BLaER1 treated with 17β-estradiol and CSF1 and Interleukin-3, amounts not matched to agents 10 nM and 100 nM (cell line): Measurements from ENCODE around the gene MARVELD2.
A peak's percentile ranks its signal among the peaks of the same experiment; 100 is the strongest.

ENCODE experiments used
- H3K27ac ChIP-seq, 11 experiments: shearing (Covaris generic); formaldehyde crosslinking; 2 replicates each; pipeline ENCODE4 v1.8.1; 2022
- H3K27me3 ChIP-seq, 11 experiments: shearing (Covaris generic); formaldehyde crosslinking; 2 replicates each; pipeline ENCODE4 v1.8.1; 2022
- H3K36me3 ChIP-seq, 11 experiments: shearing (Covaris generic); formaldehyde crosslinking; 2 replicates each; pipeline ENCODE4 v1.8.1; 2022
- H3K4me1 ChIP-seq, 10 experiments: shearing (Covaris generic); formaldehyde crosslinking; 2 replicates each; pipeline ENCODE4 v1.8.1; 2022
- H3K4me2 ChIP-seq, 11 experiments: shearing (Covaris generic); formaldehyde crosslinking; 2 replicates each; pipeline ENCODE4 v1.8.1; 2022
- H3K4me3 ChIP-seq, 10 experiments: shearing (Covaris generic); formaldehyde crosslinking; 2 replicates each; pipeline ENCODE4 v1.8.1; 2022
- H3K9ac ChIP-seq, 11 experiments: shearing (Covaris generic); formaldehyde crosslinking; 2 replicates each; pipeline ENCODE4 v1.8.1; 2022
- H3K9me3 ChIP-seq, 11 experiments: shearing (Covaris generic); formaldehyde crosslinking; replicated peaks in 1 of 11; 2 replicates each; pipeline ENCODE4 v1.8.1; 2022
- H4K20me1 ChIP-seq, 11 experiments: shearing (Covaris generic); formaldehyde crosslinking; 2 replicates each; pipeline ENCODE4 v1.8.1; 2022
- Cebpa-rat ChIP-seq, 11 experiments: shearing (Covaris generic); IDR thresholded peaks; 2 replicates each; pipeline ENCODE4 v1.8.1; 2022

Gene MARVELD2

DNA sequence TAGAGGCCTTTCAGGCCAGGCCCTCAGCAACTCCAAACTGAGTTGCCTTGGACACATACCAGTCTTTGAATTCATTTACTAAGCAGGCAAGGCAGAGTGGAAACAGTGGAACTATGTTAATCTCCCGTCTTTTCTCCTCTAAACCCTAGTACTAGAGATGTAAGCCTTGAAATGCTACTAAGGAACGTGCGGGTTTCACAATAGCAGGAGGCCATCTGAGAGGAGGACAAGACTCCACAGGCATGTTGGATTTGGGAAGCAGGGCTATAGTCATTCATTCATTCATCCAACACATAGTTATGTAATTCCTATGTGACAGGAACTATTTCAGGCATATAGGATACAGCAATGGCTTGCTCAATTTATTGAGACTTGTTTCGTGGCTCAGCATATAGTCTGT lies 74.3 kb downstream of the MARVELD2 start:
- H3K4me3 ChIP-seq: no peak overlapping the region
- H3K9ac ChIP-seq: no peak overlapping the region
- H3K9me3 ChIP-seq: peaks cover 0 to 8% (median 0%) of the 10 kb centered on the region in 11 experiments; a peak in 1 of 22 replicates
- peaks cover 3 to 21% (median 17%) of the 10 kb centered on the region in 10 experiments; a peak in 19 of 20 replicates for H3K4me1 ChIP-seq
- no peaks in the 10 kb centered on the region for H3K36me3 ChIP-seq
- no peak overlapping the region for H3K27ac ChIP-seq
- H3K27me3 ChIP-seq: peaks cover 28 to 42% (median 37%) of the 10 kb centered on the region in 11 experiments
- peaks cover 0 to 13% (median 4%) of the 10 kb centered on the region in 11 experiments; a peak in 4 of 22 replicates for H4K20me1 ChIP-seq
- TF ChIP-seq Cebpa-rat (IDR thresholded peaks at IDR 0.05): no peak
- H3K4me2 ChIP-seq: no peak overlapping the region

DNA sequence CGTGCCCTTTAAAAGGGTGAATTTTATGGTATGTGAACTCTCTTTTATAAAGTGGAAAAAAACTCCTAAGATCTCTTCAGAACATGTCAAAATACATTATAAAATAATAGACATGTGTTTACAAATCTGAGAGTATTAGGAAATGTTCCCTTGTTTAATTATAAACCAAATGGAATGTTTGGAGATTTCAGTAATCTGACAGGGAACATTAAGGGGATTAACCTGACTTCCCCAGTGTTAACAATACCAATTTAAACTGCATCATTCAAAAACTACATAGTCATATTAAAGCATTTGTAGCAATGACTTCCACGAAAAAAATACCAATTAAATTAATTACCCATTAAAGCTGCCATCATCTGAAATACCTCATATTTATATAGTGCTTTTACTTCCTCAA lies 76.1 kb downstream of the MARVELD2 start:
- TF ChIP-seq Cebpa-rat (IDR thresholded peaks at IDR 0.05): no peak
- Histone ChIP-seq H3K27me3 (peaks cover 43 to 60% (median 54%) of the 10 kb centered on the region in 11 experiments), H3K4me2 (no peak overlapping the region), H3K36me3 (no peaks in the 10 kb centered on the region), H3K9ac (no peak overlapping the region), H3K4me1 (peaks cover 8 to 23% (median 18%) of the 10 kb centered on the region in 10 experiments; a peak in 19 of 20 replicates), H4K20me1 (peaks cover 0 to 13% (median 4%) of the 10 kb centered on the region in 11 experiments; a peak in 4 of 22 replicates), H3K27ac (no peak overlapping the region), H3K4me3 (no peak overlapping the region), H3K9me3 (peaks cover 0 to 8% (median 0%) of the 10 kb centered on the region in 11 experiments; a peak in 1 of 22 replicates)

DNA sequence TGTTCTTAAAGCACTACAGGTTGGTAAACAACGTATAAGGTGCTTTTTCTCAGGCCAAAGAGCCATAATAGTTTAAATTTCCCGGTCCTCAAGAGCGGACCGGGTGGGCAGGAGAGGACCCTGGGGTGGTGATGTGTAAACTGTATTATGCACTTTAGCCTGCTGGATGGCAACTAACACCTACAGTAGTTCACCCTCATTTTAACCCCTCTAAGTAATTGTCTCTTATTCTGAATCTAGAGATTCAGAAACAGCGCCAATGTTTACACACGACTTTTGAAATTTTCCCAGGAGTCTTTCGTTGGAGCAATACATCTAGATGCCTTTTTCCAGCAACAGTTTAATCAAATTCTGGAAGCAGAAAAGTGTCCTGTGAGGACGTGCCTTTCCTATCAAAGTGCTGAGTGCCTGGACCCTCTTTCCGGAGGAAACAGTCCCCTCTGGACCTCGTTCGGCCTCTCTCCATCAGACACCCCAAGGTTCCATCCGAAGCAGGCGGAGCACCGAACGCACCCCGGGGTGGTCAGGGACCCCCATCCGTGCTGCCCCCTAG lies 77.0 kb downstream of the MARVELD2 start:
- Histone ChIP-seq H3K27me3 (peaks cover 43 to 65% (median 54%) of the 10 kb centered on the region in 11 experiments), H3K9ac (no peak overlapping the region), H3K36me3 (no peaks in the 10 kb centered on the region), H3K9me3 (peaks cover 0 to 8% (median 0%) of the 10 kb centered on the region in 11 experiments; a peak in 1 of 22 replicates), H3K4me3 (peak overlapping the region in 7 of 10 experiments; percentile 61 to 79 (median 67); a peak in 8 of 20 replicates), H3K4me1 (peaks cover 8 to 23% (median 18%) of the 10 kb centered on the region in 10 experiments; a peak in 19 of 20 replicates), H3K4me2 (peak overlapping the region in 5 of 11 experiments; percentile 92 to 99 (median 96); a peak in 5 of 22 replicates), H3K27ac (no peak overlapping the region), H4K20me1 (peaks cover 0 to 13% (median 4%) of the 10 kb centered on the region in 11 experiments; a peak in 4 of 22 replicates)
- TF ChIP-seq Cebpa-rat (IDR thresholded peaks at IDR 0.05): no peak

DNA sequence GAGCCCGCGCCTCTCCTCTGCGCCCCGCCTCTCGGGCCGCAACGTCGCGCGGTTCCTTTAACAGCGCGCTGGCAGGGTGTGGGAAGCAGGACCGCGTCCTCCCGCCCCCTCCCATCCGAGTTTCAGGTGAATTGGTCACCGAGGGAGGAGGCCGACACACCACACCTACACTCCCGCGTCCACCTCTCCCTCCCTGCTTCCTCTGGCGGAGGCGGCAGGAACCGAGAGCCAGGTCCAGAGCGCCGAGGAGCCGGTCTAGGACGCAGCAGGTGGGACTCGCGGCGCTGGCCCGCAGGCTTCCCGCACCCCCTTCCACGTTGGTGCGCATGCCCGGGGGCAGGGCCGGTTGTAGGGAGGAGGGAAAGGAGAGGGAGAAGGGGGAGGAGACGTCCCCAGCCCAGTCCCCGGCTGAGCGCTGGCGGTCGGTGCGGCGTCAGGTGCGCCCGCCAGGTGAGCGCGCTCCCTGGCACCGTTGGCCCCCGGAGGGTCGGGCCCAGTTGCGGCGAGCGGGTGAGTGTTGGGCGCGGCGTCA lies 77.5 kb downstream of the MARVELD2 start, which contains the start of gene OCLN:
TSS of gene OCLN (plus strand) at position 400 of the 532 bp plus-strand sequence. CDS start 11,455 bp downstream, outside the sequence.
- Histone ChIP-seq H3K36me3 (no peaks in the 10 kb centered on the region), H3K27ac (peak within 1 kb of the TSS in 2 of 11 experiments; percentile 12 to 17; a peak in 1 of 22 replicates), H3K9me3 (peaks cover 0 to 8% (median 0%) of the 10 kb centered on the region in 11 experiments; a peak in 1 of 22 replicates), H3K27me3 (peaks cover 43 to 65% (median 54%) of the 10 kb centered on the region in 11 experiments), H3K4me1 (peaks cover 8 to 23% (median 18%) of the 10 kb centered on the region in 10 experiments; a peak in 19 of 20 replicates), H3K4me2 (peak within 1 kb of the TSS; percentile 92 to 100 (median 98)), H3K9ac (peak within 1 kb of the TSS in 10 of 11 experiments; percentile 43 to 66 (median 56); a peak in 18 of 22 replicates), H3K4me3 (peak within 1 kb of the TSS; percentile 54 to 79 (median 64)), H4K20me1 (peaks cover 0 to 13% (median 4%) of the 10 kb centered on the region in 11 experiments; a peak in 4 of 22 replicates)
- TF ChIP-seq Cebpa-rat (IDR thresholded peaks at IDR 0.05): no peak

DNA sequence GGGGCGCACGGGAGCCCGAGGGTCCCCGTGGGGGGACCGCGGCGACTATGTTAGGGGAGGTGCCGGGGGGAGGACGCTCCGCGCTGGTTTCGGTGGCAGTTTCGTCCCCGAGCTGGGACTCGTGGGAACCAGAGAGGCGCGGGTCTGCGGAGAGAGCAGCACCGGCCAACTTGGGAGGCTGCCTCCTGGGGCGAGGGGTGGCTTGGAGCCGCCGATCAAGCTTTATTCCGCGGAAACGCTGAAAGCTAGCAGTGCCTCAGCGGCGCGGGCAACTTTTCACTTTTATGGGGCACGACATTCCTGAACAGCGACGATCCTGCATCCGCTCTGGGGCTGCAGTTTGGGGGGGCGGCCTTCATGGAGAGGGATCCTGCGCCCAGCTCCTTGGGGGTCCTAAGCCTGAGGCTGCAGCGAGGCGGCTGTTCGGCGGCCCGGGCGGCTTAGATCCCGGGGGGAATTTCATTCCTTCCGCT lies 78.0 kb downstream of the MARVELD2 start:
- Histone ChIP-seq H3K9ac (peak overlapping the region in 10 of 11 experiments; percentile 43 to 66 (median 56); a peak in 11 of 22 replicates), H3K4me1 (peaks cover 8 to 23% (median 18%) of the 10 kb centered on the region in 10 experiments; a peak in 19 of 20 replicates), H3K9me3 (peaks cover 0 to 8% (median 0%) of the 10 kb centered on the region in 11 experiments; a peak in 1 of 22 replicates), H3K4me3 (peak overlapping the region; percentile 54 to 79 (median 64)), H3K27ac (no peak overlapping the region), H3K36me3 (no peaks in the 10 kb centered on the region), H3K4me2 (peak overlapping the region; percentile 92 to 100 (median 98)), H3K27me3 (peaks cover 43 to 65% (median 54%) of the 10 kb centered on the region in 11 experiments), H4K20me1 (peaks cover 0 to 13% (median 4%) of the 10 kb centered on the region in 11 experiments; a peak in 4 of 22 replicates)
- TF ChIP-seq Cebpa-rat (IDR thresholded peaks at IDR 0.05): no peak

DNA sequence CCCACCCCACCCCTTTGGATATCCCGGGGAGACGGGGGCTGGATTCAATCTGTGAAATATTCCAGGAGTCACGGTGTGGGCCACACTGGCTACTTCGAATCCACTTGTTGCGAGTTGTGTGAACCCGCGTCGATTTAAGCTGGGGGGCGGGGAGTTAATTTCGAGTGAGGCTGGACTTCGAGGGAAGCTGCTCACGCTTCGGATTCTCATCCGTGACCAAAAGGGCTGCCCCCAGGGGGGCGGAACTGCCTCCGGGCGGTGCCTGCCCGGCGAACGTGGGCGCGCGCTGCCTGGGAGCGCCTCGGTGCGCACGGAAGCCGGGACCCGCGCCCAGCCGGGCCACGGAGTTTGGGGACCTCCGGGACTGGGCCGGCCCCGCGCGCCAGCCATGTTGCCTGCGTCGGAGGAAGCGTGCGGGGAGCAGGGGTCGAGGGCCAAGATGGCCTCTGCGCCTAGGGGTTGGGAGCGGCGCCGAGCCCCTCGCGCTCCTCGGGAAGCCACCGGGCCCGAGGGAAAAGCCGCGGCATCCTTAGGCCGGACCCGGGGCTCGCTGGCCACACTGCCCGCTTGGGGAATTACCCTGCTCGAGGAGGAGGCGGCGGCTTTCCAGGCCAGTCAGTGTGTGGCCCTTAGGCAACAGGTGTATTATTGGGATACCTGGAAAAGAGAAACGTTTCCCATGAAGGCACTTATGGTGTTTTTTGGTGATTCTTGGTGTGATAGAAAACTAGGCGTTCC lies 78.6 kb downstream of the MARVELD2 start:
- Histone ChIP-seq H3K9me3 (peaks cover 0 to 8% (median 0%) of the 10 kb centered on the region in 11 experiments; a peak in 1 of 22 replicates), H3K4me2 (peak overlapping the region; percentile 92 to 100 (median 98)), H3K4me3 (peak overlapping the region; percentile 54 to 79 (median 64)), H3K27ac (peak overlapping the region in 2 of 11 experiments; percentile 12 to 17; a peak in 1 of 22 replicates), H3K36me3 (no peaks in the 10 kb centered on the region), H3K4me1 (peaks cover 8 to 23% (median 18%) of the 10 kb centered on the region in 10 experiments; a peak in 19 of 20 replicates), H3K9ac (peak overlapping the region in 10 of 11 experiments; percentile 43 to 66 (median 56); a peak in 18 of 22 replicates), H4K20me1 (peaks cover 0 to 13% (median 4%) of the 10 kb centered on the region in 11 experiments; a peak in 4 of 22 replicates), H3K27me3 (peaks cover 43 to 65% (median 54%) of the 10 kb centered on the region in 11 experiments)
- TF ChIP-seq Cebpa-rat (IDR thresholded peaks at IDR 0.05): no peak
